ENCODE results near the gene PARD3. TPM values are rescaled to one million over a fixed set of nuclear protein-coding genes. Genes with fewer than 3 reads are reported as not detected.

Gene PARD3
- polyA plus RNA-seq, 1 donor from 2014 or later, result 12.4 TPM

DNA sequence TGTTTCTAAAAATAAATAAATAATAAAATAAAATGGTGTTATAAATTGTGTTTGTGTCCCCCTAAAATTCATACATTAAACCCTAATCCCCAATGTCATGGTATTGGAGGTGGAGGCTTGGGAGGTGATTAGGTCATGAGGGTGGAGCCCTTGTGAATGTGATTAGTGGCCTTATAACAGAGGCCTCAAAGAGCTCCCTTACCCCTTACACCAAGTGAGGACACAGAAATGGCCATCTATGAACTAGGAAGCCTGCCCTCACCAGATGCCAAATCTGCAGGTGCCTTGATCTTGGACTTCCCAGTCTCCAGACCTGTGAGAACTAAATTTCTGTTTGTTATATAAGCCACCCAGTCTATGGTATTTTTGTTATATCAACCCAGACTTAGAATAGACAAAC is 738.7 kb downstream of the PARD3 start:
- no peak for TF ChIP-seq SMC3 (conservative IDR thresholded peaks at IDR 0.05; ENCODE audit: poor library complexity)
- no peak for TF ChIP-seq TAF1 (IDR thresholded peaks at IDR 0.05; ENCODE audit: low read depth)
- TF ChIP-seq EZH2 (IDR thresholded peaks at IDR 0.05; ENCODE audit: borderline replicate concordance, insufficient read depth, low read length, poor library complexity, severe bottlenecking), result no peak
- TF ChIP-seq, protein P1, sequence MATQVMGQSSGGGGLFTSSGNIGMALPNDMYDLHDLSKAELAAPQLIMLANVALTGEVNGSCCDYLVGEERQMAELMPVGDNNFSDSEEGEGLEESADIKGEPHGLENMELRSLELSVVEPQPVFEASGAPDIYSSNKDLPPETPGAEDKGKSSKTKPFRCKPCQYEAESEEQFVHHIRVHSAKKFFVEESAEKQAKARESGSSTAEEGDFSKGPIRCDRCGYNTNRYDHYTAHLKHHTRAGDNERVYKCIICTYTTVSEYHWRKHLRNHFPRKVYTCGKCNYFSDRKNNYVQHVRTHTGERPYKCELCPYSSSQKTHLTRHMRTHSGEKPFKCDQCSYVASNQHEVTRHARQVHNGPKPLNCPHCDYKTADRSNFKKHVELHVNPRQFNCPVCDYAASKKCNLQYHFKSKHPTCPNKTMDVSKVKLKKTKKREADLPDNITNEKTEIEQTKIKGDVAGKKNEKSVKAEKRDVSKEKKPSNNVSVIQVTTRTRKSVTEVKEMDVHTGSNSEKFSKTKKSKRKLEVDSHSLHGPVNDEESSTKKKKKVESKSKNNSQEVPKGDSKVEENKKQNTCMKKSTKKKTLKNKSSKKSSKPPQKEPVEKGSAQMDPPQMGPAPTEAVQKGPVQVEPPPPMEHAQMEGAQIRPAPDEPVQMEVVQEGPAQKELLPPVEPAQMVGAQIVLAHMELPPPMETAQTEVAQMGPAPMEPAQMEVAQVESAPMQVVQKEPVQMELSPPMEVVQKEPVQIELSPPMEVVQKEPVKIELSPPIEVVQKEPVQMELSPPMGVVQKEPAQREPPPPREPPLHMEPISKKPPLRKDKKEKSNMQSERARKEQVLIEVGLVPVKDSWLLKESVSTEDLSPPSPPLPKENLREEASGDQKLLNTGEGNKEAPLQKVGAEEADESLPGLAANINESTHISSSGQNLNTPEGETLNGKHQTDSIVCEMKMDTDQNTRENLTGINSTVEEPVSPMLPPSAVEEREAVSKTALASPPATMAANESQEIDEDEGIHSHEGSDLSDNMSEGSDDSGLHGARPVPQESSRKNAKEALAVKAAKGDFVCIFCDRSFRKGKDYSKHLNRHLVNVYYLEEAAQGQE (IDR thresholded peaks at IDR 0.05; ENCODE audit: borderline replicate concordance), result no peak
- TF ChIP-seq, protein P2, sequence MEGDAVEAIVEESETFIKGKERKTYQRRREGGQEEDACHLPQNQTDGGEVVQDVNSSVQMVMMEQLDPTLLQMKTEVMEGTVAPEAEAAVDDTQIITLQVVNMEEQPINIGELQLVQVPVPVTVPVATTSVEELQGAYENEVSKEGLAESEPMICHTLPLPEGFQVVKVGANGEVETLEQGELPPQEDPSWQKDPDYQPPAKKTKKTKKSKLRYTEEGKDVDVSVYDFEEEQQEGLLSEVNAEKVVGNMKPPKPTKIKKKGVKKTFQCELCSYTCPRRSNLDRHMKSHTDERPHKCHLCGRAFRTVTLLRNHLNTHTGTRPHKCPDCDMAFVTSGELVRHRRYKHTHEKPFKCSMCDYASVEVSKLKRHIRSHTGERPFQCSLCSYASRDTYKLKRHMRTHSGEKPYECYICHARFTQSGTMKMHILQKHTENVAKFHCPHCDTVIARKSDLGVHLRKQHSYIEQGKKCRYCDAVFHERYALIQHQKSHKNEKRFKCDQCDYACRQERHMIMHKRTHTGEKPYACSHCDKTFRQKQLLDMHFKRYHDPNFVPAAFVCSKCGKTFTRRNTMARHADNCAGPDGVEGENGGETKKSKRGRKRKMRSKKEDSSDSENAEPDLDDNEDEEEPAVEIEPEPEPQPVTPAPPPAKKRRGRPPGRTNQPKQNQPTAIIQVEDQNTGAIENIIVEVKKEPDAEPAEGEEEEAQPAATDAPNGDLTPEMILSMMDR (IDR thresholded peaks at IDR 0.05; ENCODE audit: poor library complexity, severe bottlenecking), result no peak
- no peak for TF ChIP-seq RAD21 (conservative IDR thresholded peaks at IDR 0.05)
- no peak for TF ChIP-seq POLR2AphosphoS5 (IDR thresholded peaks at IDR 0.05)
- Histone ChIP-seq H3K27ac (ENCODE audit: low read length) (no peak overlapping the region), H3K36me3 (ENCODE audit: insufficient read depth, low read length) (no peaks in the 10 kb centered on the region), H3K9ac (ENCODE audit: low read length) (no peak overlapping the region), H3K9me2 (ENCODE audit: insufficient read depth, low read length) (no peaks in the 10 kb centered on the region), H3K9me3 (ENCODE audit: low read length) (no peaks in the 10 kb centered on the region), H3K4me3 (ENCODE audit: low read length) (no peak overlapping the region), H4K20me1 (ENCODE audit: insufficient read depth) (no peaks in the 10 kb centered on the region), H3F3A (ENCODE audit: insufficient read depth, low read length, poor library complexity, severe bottlenecking) (no peaks in the 10 kb centered on the region), H3K27me3 (ENCODE audit: insufficient read depth, low read depth, low read length) (no peaks in the 10 kb centered on the region), H3K4me2 (ENCODE audit: low read length) (no peak overlapping the region), H2AFZ (ENCODE audit: low read depth, low read length) (no peak overlapping the region), H3K79me2 (replicated peaks; ENCODE audit: insufficient read depth, low read length) (no peaks in the 10 kb centered on the region)

DNA sequence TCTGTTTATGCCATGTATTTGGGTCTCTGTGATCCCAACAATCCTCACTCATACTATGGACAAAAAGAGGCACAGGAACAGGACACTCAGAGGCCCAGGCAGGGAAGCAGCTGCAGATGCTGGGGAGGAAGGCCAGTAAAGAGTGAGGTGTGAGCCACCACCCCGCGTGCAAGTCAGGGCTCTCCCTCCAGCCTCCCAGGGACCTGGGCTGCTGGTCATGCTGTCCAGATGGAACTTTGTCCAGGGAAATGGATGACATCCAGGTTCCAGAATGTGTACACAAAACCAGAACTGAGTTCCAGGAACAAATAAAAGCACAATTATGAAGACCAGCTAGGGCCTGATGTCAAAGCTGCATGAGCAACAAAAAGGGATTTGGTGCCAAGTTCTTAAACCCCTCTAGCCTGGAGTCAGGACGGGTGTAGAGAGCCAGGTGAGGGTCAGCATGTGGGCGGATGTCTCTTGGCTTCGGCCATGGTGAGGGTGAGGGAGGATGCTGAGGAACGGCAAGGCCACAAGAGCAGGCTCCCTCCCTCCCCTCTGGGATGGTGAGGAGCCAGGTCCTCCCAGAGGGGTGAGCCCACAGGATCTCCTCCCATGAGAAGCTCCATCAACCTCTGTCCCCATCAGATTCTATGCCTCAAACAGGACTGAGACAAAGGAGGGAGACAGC is 739.7 kb downstream of the PARD3 start:
- no peaks in the 10 kb centered on the region for H3K36me3 ChIP-seq (ENCODE audit: insufficient read depth, low read length)
- no peak overlapping the region for H3K4me3 ChIP-seq (ENCODE audit: low read length)
- H3F3A ChIP-seq (ENCODE audit: insufficient read depth, low read length, poor library complexity, severe bottlenecking), result no peaks in the 10 kb centered on the region
- no peak overlapping the region for H3K9ac ChIP-seq (ENCODE audit: low read length)
- H3K27me3 ChIP-seq (ENCODE audit: insufficient read depth, low read depth, low read length), result no peaks in the 10 kb centered on the region
- no peaks in the 10 kb centered on the region for H3K9me2 ChIP-seq (ENCODE audit: insufficient read depth, low read length)
- no peak overlapping the region for H3K27ac ChIP-seq (ENCODE audit: low read length)
- H4K20me1 ChIP-seq (ENCODE audit: insufficient read depth), result no peaks in the 10 kb centered on the region
- no peak overlapping the region for H2AFZ ChIP-seq (ENCODE audit: low read depth, low read length)
- no peaks in the 10 kb centered on the region for H3K79me2 ChIP-seq (replicated peaks; ENCODE audit: insufficient read depth, low read length)
- no peak overlapping the region for H3K4me2 ChIP-seq (ENCODE audit: low read length)
- TF ChIP-seq EZH2 (IDR thresholded peaks at IDR 0.05; ENCODE audit: borderline replicate concordance, insufficient read depth, low read length, poor library complexity, severe bottlenecking) (no peak), TAF1 (IDR thresholded peaks at IDR 0.05; ENCODE audit: low read depth) (no peak), SMC3 (conservative IDR thresholded peaks at IDR 0.05; ENCODE audit: poor library complexity) (no peak), POLR2AphosphoS5 (IDR thresholded peaks at IDR 0.05) (no peak), EP300 (conservative IDR thresholded peaks at IDR 0.05; ENCODE audit: poor library complexity, severe bottlenecking) (no peak), RAD21 (conservative IDR thresholded peaks at IDR 0.05) (no peak), MXI1 (conservative IDR thresholded peaks at IDR 0.05; ENCODE audit: poor library complexity, severe bottlenecking) (no peak)
- TF ChIP-seq, protein P1 (IDR thresholded peaks at IDR 0.05; ENCODE audit: borderline replicate concordance), result no peak
- TF ChIP-seq, protein P2 (IDR thresholded peaks at IDR 0.05; ENCODE audit: poor library complexity, severe bottlenecking), result no peak
- H3K9me3 ChIP-seq (ENCODE audit: low read length), result no peaks in the 10 kb centered on the region
